IPS-11a (cell line): ENCODE measurements around the gene SYNGR1.

ENCODE experiments used
- H3K4me3 ChIP-seq: one replicate; pipeline ENCODE4 v1.5.1; 2013; ENCODE audit warnings: low read depth, low read length, control low read depth

The SYNGR1 gene

GRCh38 chr22:39428597-39429071 is 78.8 kb downstream of the SYNGR1 start:
- H3K4me3 ChIP-seq: no peak overlapping the region

- H3K4me3 ChIP-seq: no peak overlapping the region
Observed at GRCh38 chr22:39429186-39429585, 79.4 kb downstream of the SYNGR1 start.

- H3K4me3 ChIP-seq: no peak overlapping the region
Observed at GRCh38 chr22:39429916-39430575, 80.3 kb downstream of the SYNGR1 start.

- H3K4me3 ChIP-seq: no peak overlapping the region
Observed at GRCh38 chr22:39430576-39431150, 80.9 kb downstream of the SYNGR1 start.

- no peak overlapping the region for H3K4me3 ChIP-seq
Observed at GRCh38 chr22:39431216-39431801, 81.5 kb downstream of the SYNGR1 start.

GRCh38 chr22:39431821-39432251 is 82.0 kb downstream of the SYNGR1 start:
- no peak overlapping the region for H3K4me3 ChIP-seq

- no peak overlapping the region for H3K4me3 ChIP-seq
Observed at GRCh38 chr22:39432361-39432811, 82.6 kb downstream of the SYNGR1 start.

- no peak overlapping the region for H3K4me3 ChIP-seq
Observed at GRCh38 chr22:39433476-39434242, 83.9 kb downstream of the SYNGR1 start.

GRCh38 chr22:39434243-39434653 is 84.5 kb downstream of the SYNGR1 start:
- no peak overlapping the region for H3K4me3 ChIP-seq

GRCh38 chr22:39434721-39435120 is 84.9 kb downstream of the SYNGR1 start:
- H3K4me3 ChIP-seq: no peak overlapping the region
